Fibroblast of lung (primary cell): ENCODE results near the gene KCNH1. TPM values are rescaled to one million over a fixed set of nuclear protein-coding genes. Genes with fewer than 3 reads are reported as not detected.

ENCODE experiments used
- DNase-seq, 2 donors: peaks; one replicate each; pipeline versions ENCODE4 v3.0.0 to v3.0.0-alpha.2; 2010; ENCODE audit warnings: low read depth in 2 of 2
- H2AFZ ChIP-seq: 2 replicates; pipeline ENCODE4 v1.5.1; 2012; ENCODE audit warnings: low read length, control low read depth, inconsistent platforms
- H3K27ac ChIP-seq: 2 replicates; pipeline ENCODE4 v1.5.1; 2011; ENCODE audit warnings: low read length, control low read depth; ENCODE audit not compliant: insufficient read depth
- H3K27me3 ChIP-seq: 2 replicates; pipeline ENCODE4 v1.5.1; 2011; ENCODE audit warnings: mild to moderate bottlenecking, low read length; ENCODE audit not compliant: control insufficient read depth, insufficient read depth
- H3K36me3 ChIP-seq: 2 replicates; pipeline ENCODE4 v1.5.1; 2011; ENCODE audit warnings: low read length; ENCODE audit not compliant: control insufficient read depth, insufficient read depth
- H3K4me1 ChIP-seq: 2 replicates; pipeline ENCODE4 v1.5.1; 2011; ENCODE audit warnings: low read length; ENCODE audit not compliant: control insufficient read depth, insufficient read depth; ENCODE audit errors: extremely low read depth
- H3K4me2 ChIP-seq: 2 replicates; pipeline ENCODE4 v1.5.1; 2011; ENCODE audit warnings: low read length, control low read depth; ENCODE audit not compliant: insufficient read depth; ENCODE audit errors: extremely low read depth
- H3K4me3 ChIP-seq, 4 experiments: fragments of 200-600 bp in 1 of 4; sonication (generic) in 1 of 4; replicated peaks in 1 of 4; 2 replicates each; pipeline ENCODE4 v1.5.1; 2011 to 2016; ENCODE audit warnings: low read length in 4 of 4, low read depth in 3 of 4, mild to moderate bottlenecking in 3 of 4, control low read depth in 2 of 4, inconsistent platforms in 1 of 4, mixed read lengths in 1 of 4; ENCODE audit not compliant: insufficient read depth in 1 of 4; ENCODE audit errors: control extremely low read depth in 1 of 4
- H3K79me2 ChIP-seq: 2 replicates; pipeline ENCODE4 v1.5.1; 2012; ENCODE audit warnings: mild to moderate bottlenecking, low read length, inconsistent platforms; ENCODE audit not compliant: control insufficient read depth, insufficient read depth
- H3K9ac ChIP-seq: 2 replicates; pipeline ENCODE4 v1.5.1; 2011; ENCODE audit warnings: mild to moderate bottlenecking, low read length, control low read depth; ENCODE audit not compliant: insufficient read depth
- H3K9me3 ChIP-seq: 2 replicates; pipeline ENCODE4 v1.5.1; 2012; ENCODE audit warnings: low read depth, low read length; ENCODE audit not compliant: control insufficient read depth, insufficient read depth
- H4K20me1 ChIP-seq: 2 replicates; pipeline ENCODE4 v1.5.1; 2011; ENCODE audit warnings: low read length; ENCODE audit not compliant: control insufficient read depth, insufficient read depth; ENCODE audit errors: extremely low read depth
- CTCF ChIP-seq, 2 donors: IDR thresholded peaks in 1 of 2; conservative IDR thresholded peaks in 1 of 2; 1 replicate in 1 of 2; 2 replicates in 1 of 2; pipeline ENCODE4 v1.5.1; 2011 to 2012; ENCODE audit warnings: low read length in 2 of 2, control low read depth in 1 of 2, inconsistent platforms in 1 of 2, low read depth in 1 of 2, mild to moderate bottlenecking in 1 of 2
- EZH2 ChIP-seq: IDR thresholded peaks from 2 replicates; pipeline ENCODE4 v1.5.1; 2012; ENCODE audit warnings: low read length, control low read depth, mild to moderate bottlenecking; ENCODE audit errors: missing control alignments
- polyA plus RNA-seq, 2 donors: library from polyadenylated mRNA; depleted of rRNA in 1 of 2; stranded (reverse) in 1 of 2; unstranded in 1 of 2; fragments of >200 nt; gene quantifications; 2 replicates each; pipeline ENCODE4 v1.2.1, GENCODE V29; 2011 to 2012; ENCODE audit warnings: missing spikeins in 1 of 2
- total RNA-seq: library from RNA; depleted of rRNA; stranded (reverse); fragments of >200 nt; gene quantifications from 2 replicates; pipeline ENCODE4 v1.2.1, GENCODE V29; 2014

KCNH1 gene
- total and polyA plus RNA-seq, 2 donors (not counting 1 experiment from before 2014, with no cell fraction given), result 0.17 to 1.5 TPM

GRCh38 chr1:210814382-210815123, 319.4 kb downstream of the KCNH1 start:
- Histone ChIP-seq H3K4me2 (no peak overlapping the region), H3K9me3 (no peaks in the 10 kb centered on the region), H3K27ac (no peak overlapping the region), H3K79me2 (no peaks in the 10 kb centered on the region), H3K4me3 (no peak overlapping the region), H3K27me3 (no peaks in the 10 kb centered on the region), H4K20me1 (no peaks in the 10 kb centered on the region), H3K9ac (no peak overlapping the region), H3K36me3 (no peaks in the 10 kb centered on the region), H3K4me1 (no peaks in the 10 kb centered on the region), H2AFZ (no peak overlapping the region)
- TF ChIP-seq EZH2 (no peak), CTCF (conservative IDR thresholded peaks at IDR 0.05 in 1 of 2, IDR thresholded peaks at IDR 0.05 in 1 of 2; ENCODE audit: low read depth in 1 of 2, low read length in 2 of 2) (no peak)
- no peak for DNase-seq

GRCh38 chr1:210801501-210801900, 332.4 kb downstream of the KCNH1 start:
- no peak overlapping the region for H3K9ac ChIP-seq
- H3K27ac ChIP-seq, result no peak overlapping the region
- DNase-seq, result no peak
- H3K4me1 ChIP-seq, result no peaks in the 10 kb centered on the region
- H3K36me3 ChIP-seq, result no peaks in the 10 kb centered on the region
- no peak overlapping the region for H3K4me3 ChIP-seq
- H2AFZ ChIP-seq, result no peak overlapping the region
- H3K79me2 ChIP-seq, result no peaks in the 10 kb centered on the region
- no peaks in the 10 kb centered on the region for H3K27me3 ChIP-seq
- H4K20me1 ChIP-seq, result no peaks in the 10 kb centered on the region
- H3K4me2 ChIP-seq, result no peak overlapping the region
- no peaks in the 10 kb centered on the region for H3K9me3 ChIP-seq
- TF ChIP-seq EZH2, result no peak
- no peak for TF ChIP-seq CTCF (conservative IDR thresholded peaks at IDR 0.05 in 1 of 2, IDR thresholded peaks at IDR 0.05 in 1 of 2; ENCODE audit: low read depth in 1 of 2, low read length in 2 of 2)

GRCh38 chr1:210800756-210801155, 333.2 kb downstream of the KCNH1 start:
- H3K4me1 ChIP-seq, result no peaks in the 10 kb centered on the region
- H2AFZ ChIP-seq, result no peak overlapping the region
- H3K79me2 ChIP-seq, result no peaks in the 10 kb centered on the region
- H4K20me1 ChIP-seq, result no peaks in the 10 kb centered on the region
- no peak overlapping the region for H3K4me2 ChIP-seq
- peak in 1 of 2 donors; percentile 26 for DNase-seq
- H3K4me3 ChIP-seq, result no peak overlapping the region
- TF ChIP-seq EZH2, result no peak
- TF ChIP-seq CTCF (conservative IDR thresholded peaks at IDR 0.05 in 1 of 2, IDR thresholded peaks at IDR 0.05 in 1 of 2; ENCODE audit: low read depth in 1 of 2, low read length in 2 of 2), result no peak
- H3K27ac ChIP-seq, result no peak overlapping the region
- no peaks in the 10 kb centered on the region for H3K36me3 ChIP-seq
- no peaks in the 10 kb centered on the region for H3K9me3 ChIP-seq
- no peaks in the 10 kb centered on the region for H3K27me3 ChIP-seq
- H3K9ac ChIP-seq, result no peak overlapping the region
